HepG2 (cell line): ENCODE measurements around the gene TREX2. TPM values are rescaled to one million over a fixed set of nuclear protein-coding genes. Genes with fewer than 3 reads are reported as not detected.

Source experiments
- ATAC-seq: fragments of 200-7000 bp; cut with Tn5 transposase; 3 replicates; pipeline ENCODE4 v1.9.1; 2020; ENCODE audit warnings: mild to moderate bottlenecking, moderate library complexity
- BruUV-seq: library from RNA; stranded (reverse); fragments of 400-500 nt; replicated peaks from 2 replicates; lab custom pipeline; 2021; lab: Mats Ljungman, UMichigan
- CTCF ChIA-PET: fragments of 300-600 bp; formaldehyde crosslinking; extraction: SDS; loops from one replicate; lab custom pipeline; 2021; ENCODE audit warnings: low total read pairs, inconsistent platforms, low intra/inter-chr PET ratio; lab: Yijun Ruan, JAX
- POLR2A ChIA-PET: fragments of 350-600 bp; sonication (Branson Sonifier 250); formaldehyde crosslinking; loops from one replicate; lab custom pipeline; 2020; ENCODE audit warnings: antibody characterized with exemption, inconsistent platforms; lab: Yijun Ruan, JAX
- DNase-seq: peaks from one replicate; pipeline ENCODE4 v3.0.0-alpha.2; 2015; ENCODE audit warnings: low spot score
- FAIRE-seq: peaks from 3 replicates; lab custom pipeline; 2011; peaks lifted over from hg19 to GRCh38; lab: Jason Lieb, UNC
- H2AFZ ChIP-seq: one replicate; pipeline ENCODE4 v1.6.1; 2011; ENCODE audit warnings: low read length, inconsistent platforms
- H3K27ac ChIP-seq: fragments of 300-600 bp; 3 replicates; pipeline ENCODE4 v1.8.0; 2011; ENCODE audit warnings: mixed run types, mild to moderate bottlenecking, mixed read lengths, low read length, inconsistent platforms; ENCODE audit not compliant: insufficient read depth; ENCODE audit errors: extremely low read length
- H3K27me3 ChIP-seq, 2 experiments: fragments of 200-600 bp in 1 of 2; 2 replicates in 1 of 2; 3 replicates in 1 of 2; pipeline versions ENCODE4 v1.6.0 to v1.8.0; 2011; ENCODE audit warnings: low read length in 2 of 2, mild to moderate bottlenecking in 2 of 2, moderate library complexity in 2 of 2, inconsistent platforms in 1 of 2; ENCODE audit not compliant: insufficient read depth in 2 of 2, control insufficient read depth in 1 of 2
- H3K36me3 ChIP-seq, 2 experiments: fragments of 200-600 bp in 1 of 2; replicated peaks in 1 of 2; 2 replicates in 1 of 2; 3 replicates in 1 of 2; pipeline versions ENCODE4 v1.5.1 to v1.8.0; 2011; ENCODE audit warnings: low read length in 2 of 2, inconsistent platforms in 1 of 2; ENCODE audit not compliant: insufficient read depth in 2 of 2, control insufficient read depth in 1 of 2
- H3K4me1 ChIP-seq: 2 replicates; pipeline ENCODE4 v1.5.1; 2012; ENCODE audit warnings: low read length, inconsistent platforms; ENCODE audit not compliant: insufficient read depth
- H3K4me2 ChIP-seq: 2 replicates; pipeline ENCODE4 v1.6.0; 2011; ENCODE audit warnings: low read depth, low read length, inconsistent platforms
- H3K4me3 ChIP-seq, 3 experiments: fragments of 200-600 bp in 1 of 3; sonication (generic), shearing (Covaris generic) in 1 of 3; replicated peaks in 1 of 3; 2 replicates each; pipeline ENCODE4 v1.5.1; 2011 to 2016; ENCODE audit warnings: low read length in 3 of 3, inconsistent platforms in 2 of 3, low read depth in 2 of 3, mild to moderate bottlenecking in 2 of 3, control low read depth in 1 of 3, mixed read lengths in 1 of 3; ENCODE audit not compliant: insufficient read depth in 1 of 3
- H3K79me2 ChIP-seq: one replicate; pipeline ENCODE4 v1.6.1; 2011; ENCODE audit warnings: low read length, inconsistent platforms; ENCODE audit not compliant: insufficient read depth
- H3K9ac ChIP-seq: 2 replicates; pipeline ENCODE4 v1.6.0; 2011; ENCODE audit warnings: mild to moderate bottlenecking, low read depth, low read length, inconsistent platforms; ENCODE audit not compliant: insufficient read depth
- H3K9me3 ChIP-seq: 2 replicates; pipeline ENCODE4 v1.5.1; 2012; ENCODE audit warnings: mild to moderate bottlenecking, low read length
- H4K20me1 ChIP-seq: 2 replicates; pipeline ENCODE4 v1.6.0; 2011; ENCODE audit warnings: inconsistent platforms, mild to moderate bottlenecking, low read length, moderate library complexity; ENCODE audit not compliant: insufficient read depth
- ATF7 ChIP-seq, 2 experiments: fragments of 450-650 bp in 1 of 2; sonication (generic) in 1 of 2; formaldehyde crosslinking in 1 of 2; IDR thresholded peaks; 2 replicates each; pipeline versions ENCODE4 v1.4.0 to v1.6.1; 2016 to 2020; ENCODE audit warnings: antibody characterized with exemption in 1 of 2, mild to moderate bottlenecking in 1 of 2, missing genetic modification reagents in 1 of 2
- HOXA3 ChIP-seq: sonication (generic); formaldehyde crosslinking; IDR thresholded peaks from 2 replicates; pipeline ENCODE4 v1.5.0; 2020; ENCODE audit warnings: missing genetic modification reagents
- KLF12 ChIP-seq: sonication (generic); formaldehyde crosslinking; IDR thresholded peaks from 2 replicates; pipeline ENCODE4 v1.4.0; 2020; ENCODE audit warnings: missing genetic modification reagents, borderline replicate concordance
- PAF1 ChIP-seq: IDR thresholded peaks from 2 replicates; pipeline ENCODE4 v1.6.1; 2016; ENCODE audit warnings: missing genetic modification reagents, missing compliant biosample characterization
- SATB2 ChIP-seq: sonication (generic); formaldehyde crosslinking; IDR thresholded peaks from 2 replicates; pipeline ENCODE4 v1.5.0; 2020; ENCODE audit warnings: missing genetic modification reagents
- YY1 ChIP-seq: IDR thresholded peaks from 2 replicates; pipeline ENCODE4 v1.6.1; 2011; ENCODE audit warnings: low read length, low read depth, moderate library complexity, mild to moderate bottlenecking; ENCODE audit not compliant: insufficient read depth, insufficient replicate concordance
- ZFY ChIP-seq: sonication (generic); formaldehyde crosslinking; IDR thresholded peaks from 2 replicates; pipeline ENCODE4 v1.4.0; 2020; ENCODE audit warnings: missing genetic modification reagents
- ZNF431 ChIP-seq: sonication (generic); formaldehyde crosslinking; IDR thresholded peaks from 2 replicates; pipeline ENCODE4 v1.9.0; 2022; ENCODE audit warnings: missing genetic modification reagents, low read depth, mild to moderate bottlenecking, borderline replicate concordance
- WGBS: methylation state at CpG from one replicate; pipeline ENCODE4 v1.1.6; 2017; ENCODE audit warnings: low lambda C conversion rate; 5-methylcytosine and 5-hydroxymethylcytosine counted together
- in situ Hi-C: cut with HindIII; loops from 2 replicates; pipeline ENCODE4 v1.10.0; 2017; ENCODE audit warnings: low pct_unique_long_range_greater_than_20kb; ENCODE audit not compliant: extremely low pct_ligation_motif_present
- intact Hi-C: fragments of 100-400 bp; cut with micrococcal nuclease; formaldehyde crosslinking; loops from one replicate; pipeline ENCODE4 v1.10.0; 2022; ENCODE audit not compliant: unreplicated experiment
- polyA plus RNA-seq, 8 experiments: library from polyadenylated mRNA; depleted of rRNA in 3 of 8; stranded (reverse) in 7 of 8; unstranded in 1 of 8; fragments of >200 nt; fragmentation: Illumina TruSeq in 4 of 8; extraction: Trizol in 4 of 8; gene quantifications; 2 replicates each; pipeline versions ENCODE4 v1.2.1 to v1.2.3, GENCODE V29; 2011 to 2016; ENCODE audit warnings: low read depth in 4 of 8, missing spikeins in 1 of 8, mixed read lengths in 1 of 8; ENCODE audit not compliant: insufficient read depth in 1 of 8
- total RNA-seq, 5 experiments: library from RNA; depleted of rRNA; stranded (reverse); fragments of >200 nt; fragmentation: Illumina TruSeq; extraction: Trizol; gene quantifications; 2 replicates each; pipeline ENCODE4 v1.2.3, GENCODE V29; 2016; ENCODE audit warnings: low read depth in 1 of 5
- TF ChIP-seq, protein P1 (sequence below): sonication (generic); formaldehyde crosslinking; IDR thresholded peaks from 2 replicates; pipeline ENCODE4 v1.5.0; 2020; ENCODE audit warnings: missing genetic modification reagents
- TF ChIP-seq, protein P2 (sequence below): IDR thresholded peaks from 2 replicates; pipeline ENCODE4 v1.6.1; 2016; ENCODE audit warnings: missing compliant biosample characterization, missing genetic modification reagents, borderline replicate concordance
- TF ChIP-seq, protein P3 (sequence below): IDR thresholded peaks from 2 replicates; pipeline ENCODE4 v1.4.0; 2020; ENCODE audit warnings: mild to moderate bottlenecking, missing genetic modification reagents

TREX2 gene
- total and polyA plus RNA-seq, 2 of the 13 experiments (the other 11 are each of a cell fraction or from before 2014, with no cell fraction given), result 0.13 to 0.18 TPM

DNA sequence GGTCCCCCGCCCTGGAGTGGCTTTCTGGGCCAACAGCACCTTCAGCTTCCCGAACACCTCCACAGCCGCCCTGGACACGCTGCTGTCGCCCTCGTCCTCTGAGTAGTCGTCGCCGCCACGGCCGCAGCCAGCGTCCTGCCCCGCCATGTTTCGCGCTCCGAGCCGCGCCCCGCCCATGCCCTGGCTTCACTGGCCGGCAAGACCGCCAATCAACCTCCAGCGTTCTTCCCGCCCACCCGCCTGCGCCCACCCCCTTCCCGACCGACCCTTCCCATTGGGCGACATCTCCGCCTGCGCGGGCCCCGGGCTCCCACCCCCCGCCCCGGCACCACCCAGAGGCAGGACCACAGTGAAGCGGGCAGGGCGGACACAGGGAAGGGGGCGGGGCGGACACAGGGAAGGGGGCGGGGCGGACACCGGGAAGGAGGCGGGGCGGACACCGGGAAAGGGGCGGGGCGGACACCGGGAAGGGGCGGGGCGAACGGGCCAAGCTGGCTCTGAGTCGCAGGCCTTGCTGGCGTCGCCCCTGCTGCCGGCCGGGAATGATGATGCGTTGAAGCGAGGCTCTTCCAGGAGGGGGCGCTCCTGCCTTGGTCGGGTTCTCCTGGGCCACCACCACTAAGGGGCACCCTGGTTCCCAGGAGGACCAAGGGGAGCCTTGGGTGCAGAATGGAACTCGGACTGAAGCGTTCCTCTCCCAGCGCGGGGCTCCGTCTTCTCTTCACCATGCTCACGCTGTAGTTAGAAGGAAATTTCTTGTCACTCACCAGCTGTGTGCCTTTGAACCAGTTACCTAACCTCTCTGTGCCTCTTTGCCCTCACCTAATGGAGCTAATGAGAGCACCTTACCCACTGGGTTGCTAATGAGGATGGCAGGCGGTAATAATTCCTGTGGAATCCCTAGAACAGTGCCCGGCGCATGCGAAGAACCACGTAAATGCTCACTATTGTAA is 24.8 kb upstream of the TREX2 start, which contains the start of gene HAUS7:
TSS of gene HAUS7 (minus strand) at position 166 of the 953 bp plus-strand sequence. CDS start at position 147, 19 bp downstream.
- peak within 1 kb of the TSS; percentile 54 for H3K27ac ChIP-seq
- in situ Hi-C loops, result loop anchor here (5.0 kb wide), 1 partner anchor 37 kb away; no protein-coding TSS in a partner anchor
- intact Hi-C loops, result loop anchor here (1.0 kb wide), 1 partner anchor 37 kb away; no protein-coding TSS in a partner anchor
- TF ChIP-seq, protein P1, sequence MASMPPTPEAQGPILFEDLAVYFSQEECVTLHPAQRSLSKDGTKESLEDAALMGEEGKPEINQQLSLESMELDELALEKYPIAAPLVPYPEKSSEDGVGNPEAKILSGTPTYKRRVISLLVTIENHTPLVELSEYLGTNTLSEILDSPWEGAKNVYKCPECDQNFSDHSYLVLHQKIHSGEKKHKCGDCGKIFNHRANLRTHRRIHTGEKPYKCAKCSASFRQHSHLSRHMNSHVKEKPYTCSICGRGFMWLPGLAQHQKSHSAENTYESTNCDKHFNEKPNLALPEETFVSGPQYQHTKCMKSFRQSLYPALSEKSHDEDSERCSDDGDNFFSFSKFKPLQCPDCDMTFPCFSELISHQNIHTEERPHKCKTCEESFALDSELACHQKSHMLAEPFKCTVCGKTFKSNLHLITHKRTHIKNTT (CRISPR knock-in tag), result no peak
- TF ChIP-seq SATB2 (CRISPR knock-in tag) (no peak), HOXA3 (CRISPR knock-in tag) (peak; percentile 35), ZFY (peak; percentile 65), ZNF431 (no peak), KLF12 (CRISPR knock-in tag) (0 out of 2 replicates have a peak, but pooled peaks have one; percentile 28), YY1 (peak; percentile 87), PAF1 (CRISPR knock-in tag) (no peak), ATF7 (IDR thresholded peaks at IDR 0.05) (no peak), ATF7 (CRISPR knock-in tag; IDR thresholded peaks at IDR 0.05) (no peak)
- TF ChIP-seq, protein P2, sequence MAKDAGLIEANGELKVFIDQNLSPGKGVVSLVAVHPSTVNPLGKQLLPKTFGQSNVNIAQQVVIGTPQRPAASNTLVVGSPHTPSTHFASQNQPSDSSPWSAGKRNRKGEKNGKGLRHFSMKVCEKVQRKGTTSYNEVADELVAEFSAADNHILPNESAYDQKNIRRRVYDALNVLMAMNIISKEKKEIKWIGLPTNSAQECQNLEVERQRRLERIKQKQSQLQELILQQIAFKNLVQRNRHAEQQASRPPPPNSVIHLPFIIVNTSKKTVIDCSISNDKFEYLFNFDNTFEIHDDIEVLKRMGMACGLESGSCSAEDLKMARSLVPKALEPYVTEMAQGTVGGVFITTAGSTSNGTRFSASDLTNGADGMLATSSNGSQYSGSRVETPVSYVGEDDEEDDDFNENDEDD (CRISPR knock-in tag), result peak; percentile 84; the same call in 1 of the 2 replicates
- TF ChIP-seq, protein P3, sequence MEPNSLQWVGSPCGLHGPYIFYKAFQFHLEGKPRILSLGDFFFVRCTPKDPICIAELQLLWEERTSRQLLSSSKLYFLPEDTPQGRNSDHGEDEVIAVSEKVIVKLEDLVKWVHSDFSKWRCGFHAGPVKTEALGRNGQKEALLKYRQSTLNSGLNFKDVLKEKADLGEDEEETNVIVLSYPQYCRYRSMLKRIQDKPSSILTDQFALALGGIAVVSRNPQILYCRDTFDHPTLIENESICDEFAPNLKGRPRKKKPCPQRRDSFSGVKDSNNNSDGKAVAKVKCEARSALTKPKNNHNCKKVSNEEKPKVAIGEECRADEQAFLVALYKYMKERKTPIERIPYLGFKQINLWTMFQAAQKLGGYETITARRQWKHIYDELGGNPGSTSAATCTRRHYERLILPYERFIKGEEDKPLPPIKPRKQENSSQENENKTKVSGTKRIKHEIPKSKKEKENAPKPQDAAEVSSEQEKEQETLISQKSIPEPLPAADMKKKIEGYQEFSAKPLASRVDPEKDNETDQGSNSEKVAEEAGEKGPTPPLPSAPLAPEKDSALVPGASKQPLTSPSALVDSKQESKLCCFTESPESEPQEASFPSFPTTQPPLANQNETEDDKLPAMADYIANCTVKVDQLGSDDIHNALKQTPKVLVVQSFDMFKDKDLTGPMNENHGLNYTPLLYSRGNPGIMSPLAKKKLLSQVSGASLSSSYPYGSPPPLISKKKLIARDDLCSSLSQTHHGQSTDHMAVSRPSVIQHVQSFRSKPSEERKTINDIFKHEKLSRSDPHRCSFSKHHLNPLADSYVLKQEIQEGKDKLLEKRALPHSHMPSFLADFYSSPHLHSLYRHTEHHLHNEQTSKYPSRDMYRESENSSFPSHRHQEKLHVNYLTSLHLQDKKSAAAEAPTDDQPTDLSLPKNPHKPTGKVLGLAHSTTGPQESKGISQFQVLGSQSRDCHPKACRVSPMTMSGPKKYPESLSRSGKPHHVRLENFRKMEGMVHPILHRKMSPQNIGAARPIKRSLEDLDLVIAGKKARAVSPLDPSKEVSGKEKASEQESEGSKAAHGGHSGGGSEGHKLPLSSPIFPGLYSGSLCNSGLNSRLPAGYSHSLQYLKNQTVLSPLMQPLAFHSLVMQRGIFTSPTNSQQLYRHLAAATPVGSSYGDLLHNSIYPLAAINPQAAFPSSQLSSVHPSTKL (CRISPR knock-in tag), result no peak

More for the DNA sequence above, 24.8 kb upstream of the TREX2 start, which contains the start of gene HAUS7:
- peak; percentile 86 for ATAC-seq
- no peaks in the 10 kb centered on the region for H3K9me3 ChIP-seq
- ChIA-PET CTCF (interaction anchor here (0.7 to 2.5 kb wide), 3 partner anchors 10 to 37 kb away, joined by 3 to 17 read pairs (median 10); partner anchors contain the start of gene BGN), POLR2A (interaction anchor here (0.9 to 2.0 kb wide), 5 partner anchors 9 to 152 kb away, joined by 3 to 10 read pairs (median 4); no protein-coding TSS in a partner anchor)
- peak within 1 kb of the TSS; percentile 62 to 78 (median 73); a peak in 5 of 6 replicates for H3K4me3 ChIP-seq
- H3K36me3 ChIP-seq, result no peaks in the 10 kb centered on the region; a peak in 1 of 5 replicates
- H3K27me3 ChIP-seq, result no peaks in the 10 kb centered on the region; a peak in 1 of 5 replicates
- peak; percentile 73 for DNase-seq
- H2AFZ ChIP-seq, result no peak within 1 kb of the TSS
- no peaks in the 10 kb centered on the region for H3K79me2 ChIP-seq
- H3K4me2 ChIP-seq, result peak within 1 kb of the TSS; percentile 84
- peak within 1 kb of the TSS; percentile 71 for H3K9ac ChIP-seq
- H3K4me1 ChIP-seq, result peaks cover 13% of the 10 kb centered on the region
- no peaks in the 10 kb centered on the region for H4K20me1 ChIP-seq
- peak; percentile 87 for FAIRE-seq
- no TSS peak for BruUV-seq
- 74% methylated on average over 3 of the region's 70 CpGs for WGBS
